NB4 (cell line): Measurements from ENCODE around the gene KHNYN.
A peak's percentile ranks its signal among the peaks of the same experiment; 100 is the strongest.
"Not testable (repeated sequence)": the region's sequence is repeated elsewhere in the genome, so short reads cannot be mapped to it uniquely, and the experiment has no call there.

Source experiments
- DNase-seq: peaks from one replicate; pipeline ENCODE4 v3.0.0; 2010; ENCODE audit warnings: low read depth
- H3K4me3 ChIP-seq: one replicate; pipeline ENCODE4 v1.5.1; 2011; ENCODE audit warnings: mild to moderate bottlenecking, low read depth, low read length, moderate library complexity
- CTCF ChIP-seq: IDR thresholded peaks from one replicate; pipeline ENCODE4 v1.5.1; 2012; ENCODE audit warnings: low read depth, low read length
- MAX ChIP-seq: IDR thresholded peaks from 2 replicates; pipeline ENCODE4 v1.6.1; 2011; ENCODE audit warnings: low read depth, low read length
- MYC ChIP-seq: IDR thresholded peaks from 2 replicates; pipeline ENCODE4 v1.6.1; 2011; ENCODE audit warnings: low read depth, low read length
- POLR2A ChIP-seq: IDR thresholded peaks from 2 replicates; pipeline ENCODE4 v1.6.1; 2011; ENCODE audit warnings: mild to moderate bottlenecking; ENCODE audit not compliant: insufficient read length; ENCODE audit errors: extremely low read depth

KHNYN gene

GRCh38 chr14:24475261-24475660, 45.5 kb downstream of the KHNYN start:
- DNase-seq = no peak
- H3K4me3 ChIP-seq = no peak overlapping the region
- TF ChIP-seq CTCF = no peak
- no peak for TF ChIP-seq POLR2A
- TF ChIP-seq MYC = no peak
- TF ChIP-seq MAX = no peak

- not testable (repeated sequence) for DNase-seq, H3K4me3 ChIP-seq
These were observed 50.2 kb downstream of the KHNYN start for GRCh38 chr14:24479999-24480398.

GRCh38 chr14:24481622-24482324, 52.0 kb downstream of the KHNYN start:
- no peak overlapping the region for H3K4me3 ChIP-seq
- peak; percentile 50 for DNase-seq
- no peak for TF ChIP-seq MAX
- TF ChIP-seq MYC = no peak; the same call in 1 of the 2 replicates
- peak; percentile 63 for TF ChIP-seq CTCF
- no peak for TF ChIP-seq POLR2A

- H3K4me3 ChIP-seq = not testable (repeated sequence)
- peak; percentile 65 for DNase-seq
These were observed 53.0 kb downstream of the KHNYN start for GRCh38 chr14:24482699-24483303.

- TF ChIP-seq CTCF (no peak), MYC (no peak), MAX (no peak), POLR2A (no peak)
- peak; percentile 75 for DNase-seq
- no peak overlapping the region for H3K4me3 ChIP-seq
These were observed 54.0 kb downstream of the KHNYN start for GRCh38 chr14:24483604-24484252.
